Neural progenitor cell (in vitro differentiated cells): ENCODE results near the gene GPR148.

Experiments used
- EZH2 ChIP-seq: fragments of 200-600 bp; sonication (generic); IDR thresholded peaks from 2 replicates; pipeline ENCODE4 v1.6.1; 2017; ENCODE audit warnings: antibody characterized with exemption, mild to moderate bottlenecking, moderate library complexity
- EZH2phosphoT487 ChIP-seq: fragments of 200-600 bp; sonication (generic); IDR thresholded peaks from 2 replicates; pipeline ENCODE4 v1.6.1; 2017; ENCODE audit warnings: antibody characterized with exemption
- TF ChIP-seq, protein P1 (sequence below): fragments of 200-600 bp; sonication (generic); IDR thresholded peaks from 2 replicates; pipeline ENCODE4 v1.5.1; 2017; ENCODE audit warnings: antibody characterized with exemption, mild to moderate bottlenecking

DNA sequence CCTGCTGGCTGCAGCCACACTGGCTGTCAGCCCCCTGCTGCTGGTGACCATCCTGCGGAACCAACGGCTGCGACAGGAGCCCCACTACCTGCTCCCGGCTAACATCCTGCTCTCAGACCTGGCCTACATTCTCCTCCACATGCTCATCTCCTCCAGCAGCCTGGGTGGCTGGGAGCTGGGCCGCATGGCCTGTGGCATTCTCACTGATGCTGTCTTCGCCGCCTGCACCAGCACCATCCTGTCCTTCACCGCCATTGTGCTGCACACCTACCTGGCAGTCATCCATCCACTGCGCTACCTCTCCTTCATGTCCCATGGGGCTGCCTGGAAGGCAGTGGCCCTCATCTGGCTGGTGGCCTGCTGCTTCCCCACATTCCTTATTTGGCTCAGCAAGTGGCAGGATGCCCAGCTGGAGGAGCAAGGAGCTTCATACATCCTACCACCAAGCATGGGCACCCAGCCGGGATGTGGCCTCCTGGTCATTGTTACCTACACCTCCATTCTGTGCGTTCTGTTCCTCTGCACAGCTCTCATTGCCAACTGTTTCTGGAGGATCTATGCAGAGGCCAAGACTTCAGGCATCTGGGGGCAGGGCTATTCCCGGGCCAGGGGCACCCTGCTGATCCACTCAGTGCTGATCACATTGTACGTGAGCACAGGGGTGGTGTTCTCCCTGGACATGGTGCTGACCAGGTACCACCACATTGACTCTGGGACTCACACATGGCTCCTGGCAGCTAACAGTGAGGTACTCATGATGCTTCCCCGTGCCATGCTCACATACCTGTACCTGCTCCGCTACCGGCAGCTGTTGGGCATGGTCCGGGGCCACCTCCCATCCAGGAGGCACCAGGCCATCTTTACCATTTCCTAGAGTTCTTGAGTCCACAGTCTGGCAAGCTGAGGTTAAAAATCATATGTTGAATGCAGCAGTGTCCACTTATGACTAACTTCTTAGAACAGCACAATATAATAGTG, 741 bp downstream of the GPR148 start:
- TF ChIP-seq, protein P1, sequence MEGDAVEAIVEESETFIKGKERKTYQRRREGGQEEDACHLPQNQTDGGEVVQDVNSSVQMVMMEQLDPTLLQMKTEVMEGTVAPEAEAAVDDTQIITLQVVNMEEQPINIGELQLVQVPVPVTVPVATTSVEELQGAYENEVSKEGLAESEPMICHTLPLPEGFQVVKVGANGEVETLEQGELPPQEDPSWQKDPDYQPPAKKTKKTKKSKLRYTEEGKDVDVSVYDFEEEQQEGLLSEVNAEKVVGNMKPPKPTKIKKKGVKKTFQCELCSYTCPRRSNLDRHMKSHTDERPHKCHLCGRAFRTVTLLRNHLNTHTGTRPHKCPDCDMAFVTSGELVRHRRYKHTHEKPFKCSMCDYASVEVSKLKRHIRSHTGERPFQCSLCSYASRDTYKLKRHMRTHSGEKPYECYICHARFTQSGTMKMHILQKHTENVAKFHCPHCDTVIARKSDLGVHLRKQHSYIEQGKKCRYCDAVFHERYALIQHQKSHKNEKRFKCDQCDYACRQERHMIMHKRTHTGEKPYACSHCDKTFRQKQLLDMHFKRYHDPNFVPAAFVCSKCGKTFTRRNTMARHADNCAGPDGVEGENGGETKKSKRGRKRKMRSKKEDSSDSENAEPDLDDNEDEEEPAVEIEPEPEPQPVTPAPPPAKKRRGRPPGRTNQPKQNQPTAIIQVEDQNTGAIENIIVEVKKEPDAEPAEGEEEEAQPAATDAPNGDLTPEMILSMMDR = no peak
- no peak for TF ChIP-seq EZH2
- TF ChIP-seq EZH2phosphoT487 = no peak
